Hepatocyte (in vitro differentiated cells): ENCODE data around the gene IMMP2L. TPM values are rescaled to one million over a fixed set of nuclear protein-coding genes. Genes with fewer than 3 reads are reported as not detected.

ENCODE experiments used
- DNase-seq: peaks from one replicate; pipeline ENCODE4 v3.0.0-alpha.2; 2016; ENCODE audit warnings: low spot score
- H2AFZ ChIP-seq: fragments of 200-600 bp; sonication (generic); 2 replicates; pipeline ENCODE4 v1.6.0; 2016; ENCODE audit warnings: antibody characterized with exemption, mild to moderate bottlenecking
- H3K27ac ChIP-seq: fragments of 200-600 bp; sonication (generic); 2 replicates; pipeline ENCODE4 v1.5.1; 2016; ENCODE audit warnings: mild to moderate bottlenecking
- H3K27me3 ChIP-seq: fragments of 200-600 bp; sonication (generic); 2 replicates; pipeline ENCODE4 v1.6.1; 2016
- H3K36me3 ChIP-seq: fragments of 200-600 bp; sonication (generic); replicated peaks from 2 replicates; pipeline ENCODE4 v1.5.1; 2016; ENCODE audit warnings: low read depth; ENCODE audit not compliant: insufficient read depth
- H3K4me1 ChIP-seq: fragments of 200-600 bp; sonication (generic); 2 replicates; pipeline ENCODE4 v1.5.1; 2016; ENCODE audit warnings: mild to moderate bottlenecking, moderate library complexity; ENCODE audit not compliant: insufficient read depth
- H3K4me2 ChIP-seq: fragments of 200-600 bp; sonication (generic); 2 replicates; pipeline ENCODE4 v1.6.0; 2016
- H3K4me3 ChIP-seq: fragments of 200-600 bp; sonication (generic); 2 replicates; pipeline ENCODE4 v1.5.1; 2016; ENCODE audit warnings: mild to moderate bottlenecking
- H3K79me2 ChIP-seq: fragments of 200-600 bp; sonication (generic); 2 replicates; pipeline ENCODE4 v1.6.0; 2017; ENCODE audit warnings: mild to moderate bottlenecking
- H3K9me2 ChIP-seq: fragments of 200-600 bp; sonication (generic); replicated peaks from 2 replicates; pipeline ENCODE4 v1.6.0; 2017; ENCODE audit warnings: mild to moderate bottlenecking; ENCODE audit not compliant: insufficient read depth
- H3K9me3 ChIP-seq: fragments of 200-600 bp; sonication (generic); 2 replicates; pipeline ENCODE4 v1.5.1; 2016; ENCODE audit warnings: low read depth, mild to moderate bottlenecking
- H4K20me1 ChIP-seq: fragments of 200-600 bp; sonication (generic); 2 replicates; pipeline ENCODE4 v1.6.0; 2016; ENCODE audit warnings: mild to moderate bottlenecking; ENCODE audit not compliant: insufficient read depth, poor library complexity, severe bottlenecking
- CTCF ChIP-seq: fragments of 200-600 bp; sonication (generic); IDR thresholded peaks from 2 replicates; pipeline ENCODE4 v1.5.1; 2016; ENCODE audit warnings: antibody characterized with exemption, mild to moderate bottlenecking; ENCODE audit not compliant: poor library complexity
- EZH2 ChIP-seq: fragments of 200-600 bp; sonication (generic); IDR thresholded peaks from 2 replicates; pipeline ENCODE4 v1.6.1; 2016; ENCODE audit warnings: antibody characterized with exemption, mild to moderate bottlenecking, borderline replicate concordance
- EZH2phosphoT487 ChIP-seq: fragments of 200-600 bp; sonication (generic); IDR thresholded peaks from one replicate; pipeline ENCODE4 v1.6.1; 2018; ENCODE audit warnings: antibody characterized with exemption, mild to moderate bottlenecking, low read depth, moderate library complexity; ENCODE audit not compliant: unreplicated experiment, severe bottlenecking
- WGBS: methylation state at CpG from one replicate; pipeline ENCODE4 v1.1.6; 2016; ENCODE audit warnings: low lambda C conversion rate; ENCODE audit errors: missing lambda C conversion rate; 5-methylcytosine and 5-hydroxymethylcytosine counted together
- polyA plus RNA-seq: library from polyadenylated mRNA; unstranded; fragments of >200 nt; fragmentation: Nextera tagmentation; extraction: Ambion mirVana; gene quantifications from 2 replicates; pipeline ENCODE4 v1.2.1, GENCODE V29; 2016
- total RNA-seq: library from RNA; depleted of rRNA; stranded (reverse); fragments of >200 nt; gene quantifications from 2 replicates; pipeline ENCODE4 v1.2.3, GENCODE V29; 2014

Gene IMMP2L
- total and polyA plus RNA-seq, 2 experiments from 2014 or later: 13.3 to 17.6 TPM

GRCh38 chr7:110929480-110930249 is 632.6 kb downstream of the IMMP2L start:
- H4K20me1 ChIP-seq: no peaks in the 10 kb centered on the region
- TF ChIP-seq EZH2 (no peak), EZH2phosphoT487 (no peak), CTCF (no peak)
- H3K4me2 ChIP-seq: no peak overlapping the region
- H3K9me3 ChIP-seq: no peaks in the 10 kb centered on the region
- no peaks in the 10 kb centered on the region for H3K27me3 ChIP-seq
- no peak overlapping the region for H3K27ac ChIP-seq
- WGBS: 89% methylated on average over 5 of the region's 5 CpGs
- no peak overlapping the region for H3K4me3 ChIP-seq
- H3K79me2 ChIP-seq: no peaks in the 10 kb centered on the region
- H2AFZ ChIP-seq: no peak overlapping the region
- no peak for DNase-seq
- H3K4me1 ChIP-seq: no peaks in the 10 kb centered on the region
- no peaks in the 10 kb centered on the region for H3K9me2 ChIP-seq
- H3K36me3 ChIP-seq: no peaks in the 10 kb centered on the region

- no peak overlapping the region for H3K27ac ChIP-seq
- no peak for DNase-seq
- 88% methylated on average over 3 of the region's 3 CpGs for WGBS
- no peaks in the 10 kb centered on the region for H3K79me2 ChIP-seq
- TF ChIP-seq EZH2phosphoT487 (no peak), CTCF (no peak), EZH2 (no peak)
- H3K9me2 ChIP-seq: no peaks in the 10 kb centered on the region
- H3K4me1 ChIP-seq: no peaks in the 10 kb centered on the region
- H3K4me2 ChIP-seq: no peak overlapping the region
- H4K20me1 ChIP-seq: no peaks in the 10 kb centered on the region
- no peak overlapping the region for H2AFZ ChIP-seq
- H3K4me3 ChIP-seq: no peak overlapping the region
- H3K9me3 ChIP-seq: no peaks in the 10 kb centered on the region
- no peaks in the 10 kb centered on the region for H3K27me3 ChIP-seq
- no peaks in the 10 kb centered on the region for H3K36me3 ChIP-seq
Measured at GRCh38 chr7:110922906-110923305, 639.4 kb downstream of the IMMP2L start.

GRCh38 chr7:110921595-110922151 is 640.6 kb downstream of the IMMP2L start:
- no peak for DNase-seq
- H3K27ac ChIP-seq: no peak overlapping the region

More at GRCh38 chr7:110921595-110922151, 640.6 kb downstream of the IMMP2L start:
- Histone ChIP-seq H3K4me3 (no peak overlapping the region), H4K20me1 (no peaks in the 10 kb centered on the region), H3K27me3 (no peaks in the 10 kb centered on the region), H3K9me2 (no peaks in the 10 kb centered on the region), H3K36me3 (no peaks in the 10 kb centered on the region), H3K4me1 (no peaks in the 10 kb centered on the region), H3K79me2 (no peaks in the 10 kb centered on the region), H2AFZ (no peak overlapping the region), H3K4me2 (no peak overlapping the region), H3K9me3 (no peaks in the 10 kb centered on the region)
- no peak for TF ChIP-seq EZH2
- no peak for TF ChIP-seq EZH2phosphoT487
- no peak for TF ChIP-seq CTCF
